Progenitor cell of endocrine pancreas (in vitro differentiated cells): ENCODE data around the gene CTNNA3. TPM values are rescaled to one million over a fixed set of nuclear protein-coding genes. Genes with fewer than 3 reads are reported as not detected.

ENCODE experiments used
- DNase-seq: peaks from one replicate; pipeline ENCODE4 v3.0.0; 2021; ENCODE audit warnings: low spot score; ENCODE audit not compliant: unreplicated experiment
- H3K27ac Mint-ChIP-seq: 2 replicates; pipeline ENCODE4 v1.8.0; 2021; ENCODE audit warnings: mild to moderate bottlenecking, moderate library complexity, mixed read lengths
- H3K27me3 Mint-ChIP-seq: 2 replicates; pipeline ENCODE4 v1.8.0; 2021; ENCODE audit warnings: mixed read lengths
- H3K36me3 Mint-ChIP-seq: 2 replicates; pipeline ENCODE4 v1.8.0; 2022; ENCODE audit warnings: mixed read lengths; ENCODE audit not compliant: insufficient read depth
- H3K4me1 Mint-ChIP-seq: 2 replicates; pipeline ENCODE4 v1.8.0; 2021; ENCODE audit warnings: low read depth, mixed read lengths
- H3K4me3 Mint-ChIP-seq: 2 replicates; pipeline ENCODE4 v1.8.0; 2021; ENCODE audit warnings: low read depth, mild to moderate bottlenecking, moderate library complexity, mixed read lengths
- H3K9me3 Mint-ChIP-seq: 2 replicates; pipeline ENCODE4 v1.8.0; 2021; ENCODE audit warnings: low read depth, mixed read lengths
- total RNA-seq: library from RNA; stranded (reverse); gene quantifications from 2 replicates; pipeline ENCODE4 v1.2.1, GENCODE V29; 2021
- TF ChIP-seq, protein P1 (sequence below): fragments of 200-600 bp; sonication (generic); IDR thresholded peaks from one replicate; pipeline ENCODE4 v1.5.0; 2021; ENCODE audit warnings: antibody characterized with exemption, mild to moderate bottlenecking; ENCODE audit not compliant: unreplicated experiment

CTNNA3 gene
- total RNA-seq, 1 donor from 2014 or later, result 1.7 TPM

DNA sequence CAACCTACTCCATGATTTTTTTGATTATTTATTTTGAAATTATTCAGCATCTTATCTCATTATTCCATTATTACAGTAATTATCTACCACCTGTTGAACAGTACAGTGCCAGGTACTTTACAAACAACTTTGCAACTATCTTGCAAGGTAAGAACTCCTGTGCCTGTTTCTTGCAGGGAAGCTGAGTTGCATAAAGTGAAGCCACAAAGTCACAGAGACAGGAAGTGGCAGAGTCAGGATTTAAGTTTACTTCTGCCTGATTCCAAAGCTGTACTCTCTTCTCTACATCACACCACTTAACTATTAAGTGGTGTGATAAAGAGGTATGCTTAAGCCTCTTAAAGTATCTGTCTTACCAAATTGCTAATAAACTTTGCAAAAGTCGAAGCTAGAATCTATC, 690.0 kb downstream of the CTNNA3 start:
- H3K36me3 Mint-ChIP-seq, result no peaks in the 10 kb centered on the region
- DNase-seq, result no peak
- H3K4me1 Mint-ChIP-seq, result no peaks in the 10 kb centered on the region
- H3K27ac Mint-ChIP-seq, result no peak overlapping the region
- H3K9me3 Mint-ChIP-seq, result no peaks in the 10 kb centered on the region
- TF ChIP-seq, protein P1, sequence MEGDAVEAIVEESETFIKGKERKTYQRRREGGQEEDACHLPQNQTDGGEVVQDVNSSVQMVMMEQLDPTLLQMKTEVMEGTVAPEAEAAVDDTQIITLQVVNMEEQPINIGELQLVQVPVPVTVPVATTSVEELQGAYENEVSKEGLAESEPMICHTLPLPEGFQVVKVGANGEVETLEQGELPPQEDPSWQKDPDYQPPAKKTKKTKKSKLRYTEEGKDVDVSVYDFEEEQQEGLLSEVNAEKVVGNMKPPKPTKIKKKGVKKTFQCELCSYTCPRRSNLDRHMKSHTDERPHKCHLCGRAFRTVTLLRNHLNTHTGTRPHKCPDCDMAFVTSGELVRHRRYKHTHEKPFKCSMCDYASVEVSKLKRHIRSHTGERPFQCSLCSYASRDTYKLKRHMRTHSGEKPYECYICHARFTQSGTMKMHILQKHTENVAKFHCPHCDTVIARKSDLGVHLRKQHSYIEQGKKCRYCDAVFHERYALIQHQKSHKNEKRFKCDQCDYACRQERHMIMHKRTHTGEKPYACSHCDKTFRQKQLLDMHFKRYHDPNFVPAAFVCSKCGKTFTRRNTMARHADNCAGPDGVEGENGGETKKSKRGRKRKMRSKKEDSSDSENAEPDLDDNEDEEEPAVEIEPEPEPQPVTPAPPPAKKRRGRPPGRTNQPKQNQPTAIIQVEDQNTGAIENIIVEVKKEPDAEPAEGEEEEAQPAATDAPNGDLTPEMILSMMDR, result no peak
- H3K27me3 Mint-ChIP-seq, result no peaks in the 10 kb centered on the region
- no peak overlapping the region for H3K4me3 Mint-ChIP-seq

- TF ChIP-seq, protein P1, result no peak
- no peaks in the 10 kb centered on the region for H3K4me1 Mint-ChIP-seq
- H3K36me3 Mint-ChIP-seq, result no peaks in the 10 kb centered on the region
- H3K9me3 Mint-ChIP-seq, result no peaks in the 10 kb centered on the region
- no peak overlapping the region for H3K4me3 Mint-ChIP-seq
- DNase-seq, result no peak
- no peaks in the 10 kb centered on the region for H3K27me3 Mint-ChIP-seq
- no peak overlapping the region for H3K27ac Mint-ChIP-seq
Measured at GRCh38 chr10:67004690-67005089, 691.3 kb downstream of the CTNNA3 start.

DNA sequence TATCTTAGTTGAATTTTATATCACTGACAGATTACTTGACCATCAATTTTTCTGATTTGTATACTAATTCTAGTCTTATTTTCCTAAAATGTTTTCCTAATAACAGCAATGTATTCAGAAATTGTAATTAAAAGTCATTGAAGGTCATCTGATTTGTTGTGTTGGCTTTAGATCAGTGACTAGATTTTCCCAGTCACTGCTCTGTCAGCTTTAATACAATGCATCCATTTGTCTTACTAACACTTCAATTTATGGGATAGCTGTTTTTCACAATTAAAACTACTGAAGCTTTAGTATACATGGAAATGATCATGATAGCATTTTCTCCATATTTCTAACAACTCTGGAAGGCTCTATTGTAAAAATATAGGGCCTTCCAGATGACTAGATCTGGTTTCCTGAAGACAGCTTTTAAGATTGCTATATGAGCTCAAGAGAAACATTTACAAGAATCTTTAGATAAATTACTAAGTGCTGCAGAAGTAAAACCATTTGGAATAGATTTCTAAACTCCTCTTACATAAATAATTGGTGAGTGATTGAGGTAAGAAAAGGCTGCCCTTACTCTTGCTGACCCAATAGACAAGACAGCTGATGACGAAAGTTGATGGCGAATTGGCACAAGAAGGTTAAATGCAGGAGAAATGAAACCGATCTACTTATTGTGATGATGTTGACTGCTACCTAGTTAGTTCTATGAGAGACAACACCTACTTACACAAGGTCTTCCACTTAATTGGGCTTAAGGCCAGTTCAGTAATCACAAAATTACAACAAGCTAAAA, 696.0 kb downstream of the CTNNA3 start:
- TF ChIP-seq, protein P1, result no peak
- H3K27ac Mint-ChIP-seq, result no peak overlapping the region
- no peak overlapping the region for H3K4me3 Mint-ChIP-seq
- no peaks in the 10 kb centered on the region for H3K27me3 Mint-ChIP-seq
- no peak for DNase-seq
- H3K4me1 Mint-ChIP-seq, result no peaks in the 10 kb centered on the region
- no peaks in the 10 kb centered on the region for H3K36me3 Mint-ChIP-seq
- H3K9me3 Mint-ChIP-seq, result no peaks in the 10 kb centered on the region

GRCh38 chr10:66996996-66997395, 699.0 kb downstream of the CTNNA3 start:
- Mint-ChIP-seq H3K4me1 (no peaks in the 10 kb centered on the region), H3K27ac (no peak overlapping the region), H3K4me3 (no peak overlapping the region), H3K36me3 (no peaks in the 10 kb centered on the region), H3K27me3 (no peaks in the 10 kb centered on the region), H3K9me3 (no peaks in the 10 kb centered on the region)
- TF ChIP-seq, protein P1, result no peak
- DNase-seq, result no peak

- no peak for DNase-seq
- no peaks in the 10 kb centered on the region for H3K27me3 Mint-ChIP-seq
- no peaks in the 10 kb centered on the region for H3K9me3 Mint-ChIP-seq
- TF ChIP-seq, protein P1, result no peak
- H3K4me1 Mint-ChIP-seq, result no peaks in the 10 kb centered on the region
- H3K4me3 Mint-ChIP-seq, result no peak overlapping the region
- no peaks in the 10 kb centered on the region for H3K36me3 Mint-ChIP-seq
- H3K27ac Mint-ChIP-seq, result no peak overlapping the region
Measured at GRCh38 chr10:66990143-66990830, 705.7 kb downstream of the CTNNA3 start.
